T-helper 2 cell treated with Interferon-gamma antibody and Interleukin-4, amounts not matched to agents 5 μg/mL and 100 μg/mL, for 36 hours (primary cell): ENCODE measurements around the gene CERCAM.

ENCODE experiments used
- DNase-seq: peaks from one replicate; pipeline ENCODE4 v3.0.0; 2021; ENCODE audit warnings: low spot score
- H3K27ac Mint-ChIP-seq: one replicate; pipeline ENCODE4 v1.8.0; 2021; ENCODE audit warnings: mild to moderate bottlenecking, mixed read lengths
- H3K27me3 Mint-ChIP-seq: one replicate; pipeline ENCODE4 v1.8.0; 2021; ENCODE audit warnings: low read depth, mixed read lengths
- H3K36me3 Mint-ChIP-seq: one replicate; pipeline ENCODE4 v1.8.0; 2021; ENCODE audit warnings: low read depth, mixed read lengths
- H3K4me1 Mint-ChIP-seq: one replicate; pipeline ENCODE4 v1.8.0; 2021; ENCODE audit warnings: low read depth, mixed read lengths
- H3K4me3 Mint-ChIP-seq: one replicate; pipeline ENCODE4 v1.8.0; 2022; ENCODE audit warnings: mild to moderate bottlenecking, moderate library complexity, mixed read lengths
- H3K9me3 Mint-ChIP-seq: one replicate; pipeline ENCODE4 v1.8.0; 2021; ENCODE audit warnings: mixed read lengths

The CERCAM gene

GRCh38 chr9:128420651-128421481, at the start of gene CERCAM:
TSS of gene CERCAM (plus strand) at chr9:128420857. CDS start at chr9:128420878, 21 bp downstream.
- H3K27ac Mint-ChIP-seq: peak within 1 kb of the TSS; percentile 36
- H3K36me3 Mint-ChIP-seq: no peaks in the 10 kb centered on the region
- no peaks in the 10 kb centered on the region for H3K9me3 Mint-ChIP-seq
- H3K4me3 Mint-ChIP-seq: peak within 1 kb of the TSS; percentile 77
- peaks cover 9% of the 10 kb centered on the region for H3K4me1 Mint-ChIP-seq
- H3K27me3 Mint-ChIP-seq: peaks cover 32% of the 10 kb centered on the region
- DNase-seq: peak; percentile 42

GRCh38 chr9:128371630-128372117, 49.0 kb upstream of the CERCAM start:
- Mint-ChIP-seq H3K4me3 (peak overlapping the region; percentile 96), H3K27me3 (no peaks in the 10 kb centered on the region)
- DNase-seq: no peak

GRCh38 chr9:128372188-128372641, 48.4 kb upstream of the CERCAM start:
- H3K9me3 Mint-ChIP-seq: no peaks in the 10 kb centered on the region
- H3K4me1 Mint-ChIP-seq: peaks cover 29% of the 10 kb centered on the region
- DNase-seq: no peak
- peak overlapping the region; percentile 96 for H3K4me3 Mint-ChIP-seq
- peaks cover 16% of the 10 kb centered on the region for H3K36me3 Mint-ChIP-seq
- peak overlapping the region; percentile 96 for H3K27ac Mint-ChIP-seq
- H3K27me3 Mint-ChIP-seq: no peaks in the 10 kb centered on the region

More at GRCh38 chr9:128371630-128372117, 49.0 kb upstream of the CERCAM start:
- H3K36me3 Mint-ChIP-seq: peaks cover 16% of the 10 kb centered on the region
- peaks cover 29% of the 10 kb centered on the region for H3K4me1 Mint-ChIP-seq
- no peaks in the 10 kb centered on the region for H3K9me3 Mint-ChIP-seq
- peak overlapping the region; percentile 96 for H3K27ac Mint-ChIP-seq

- peak overlapping the region; percentile 96 for H3K4me3 Mint-ChIP-seq
- peak overlapping the region; percentile 69 for H3K27ac Mint-ChIP-seq
- H3K9me3 Mint-ChIP-seq: no peaks in the 10 kb centered on the region
- peaks cover 29% of the 10 kb centered on the region for H3K4me1 Mint-ChIP-seq
- no peaks in the 10 kb centered on the region for H3K27me3 Mint-ChIP-seq
- no peak for DNase-seq
- H3K36me3 Mint-ChIP-seq: peaks cover 16% of the 10 kb centered on the region
These were observed 47.9 kb upstream of the CERCAM start for GRCh38 chr9:128372784-128373183.

- Mint-ChIP-seq H3K27ac (no peak overlapping the region), H3K9me3 (no peaks in the 10 kb centered on the region), H3K4me1 (peaks cover 29% of the 10 kb centered on the region), H3K27me3 (no peaks in the 10 kb centered on the region), H3K36me3 (peaks cover 21% of the 10 kb centered on the region), H3K4me3 (no peak overlapping the region)
- DNase-seq: no peak
These were observed 46.4 kb upstream of the CERCAM start for GRCh38 chr9:128374221-128374675.

- peaks cover 24% of the 10 kb centered on the region for H3K36me3 Mint-ChIP-seq
- no peak for DNase-seq
- no peak overlapping the region for H3K27ac Mint-ChIP-seq
- no peak overlapping the region for H3K4me3 Mint-ChIP-seq
- H3K9me3 Mint-ChIP-seq: no peaks in the 10 kb centered on the region
- H3K4me1 Mint-ChIP-seq: peaks cover 21% of the 10 kb centered on the region
- H3K27me3 Mint-ChIP-seq: no peaks in the 10 kb centered on the region
These were observed 44.8 kb upstream of the CERCAM start for GRCh38 chr9:128375865-128376264.

- no peak overlapping the region for H3K27ac Mint-ChIP-seq
- H3K4me3 Mint-ChIP-seq: no peak overlapping the region
- H3K36me3 Mint-ChIP-seq: peaks cover 10% of the 10 kb centered on the region
- no peaks in the 10 kb centered on the region for H3K4me1 Mint-ChIP-seq
- no peaks in the 10 kb centered on the region for H3K27me3 Mint-ChIP-seq
- no peak for DNase-seq
- no peaks in the 10 kb centered on the region for H3K9me3 Mint-ChIP-seq
These were observed 38.4 kb upstream of the CERCAM start for GRCh38 chr9:128382261-128382660.

- Mint-ChIP-seq H3K9me3 (no peaks in the 10 kb centered on the region), H3K4me3 (no peak overlapping the region), H3K27me3 (no peaks in the 10 kb centered on the region), H3K36me3 (peaks cover 10% of the 10 kb centered on the region), H3K27ac (no peak overlapping the region), H3K4me1 (no peaks in the 10 kb centered on the region)
- no peak for DNase-seq
These were observed 37.5 kb upstream of the CERCAM start for GRCh38 chr9:128383007-128383753.

GRCh38 chr9:128383791-128384190, 36.9 kb upstream of the CERCAM start:
- Mint-ChIP-seq H3K4me1 (no peaks in the 10 kb centered on the region), H3K27me3 (no peaks in the 10 kb centered on the region), H3K4me3 (no peak overlapping the region), H3K27ac (no peak overlapping the region), H3K36me3 (peaks cover 9% of the 10 kb centered on the region), H3K9me3 (no peaks in the 10 kb centered on the region)
- DNase-seq: no peak

GRCh38 chr9:128384801-128385495, 35.7 kb upstream of the CERCAM start:
- Mint-ChIP-seq H3K4me3 (no peak overlapping the region), H3K4me1 (no peaks in the 10 kb centered on the region), H3K9me3 (no peaks in the 10 kb centered on the region), H3K27ac (no peak overlapping the region), H3K36me3 (peaks cover 3% of the 10 kb centered on the region), H3K27me3 (no peaks in the 10 kb centered on the region)
- no peak for DNase-seq

- H3K9me3 Mint-ChIP-seq: no peaks in the 10 kb centered on the region
- no peaks in the 10 kb centered on the region for H3K27me3 Mint-ChIP-seq
- no peaks in the 10 kb centered on the region for H3K4me1 Mint-ChIP-seq
- H3K27ac Mint-ChIP-seq: no peak overlapping the region
- peaks cover 2% of the 10 kb centered on the region for H3K36me3 Mint-ChIP-seq
- H3K4me3 Mint-ChIP-seq: no peak overlapping the region
- DNase-seq: no peak
These were observed 34.9 kb upstream of the CERCAM start for GRCh38 chr9:128385496-128386460.

- Mint-ChIP-seq H3K36me3 (peaks cover 2% of the 10 kb centered on the region), H3K4me1 (no peaks in the 10 kb centered on the region), H3K9me3 (no peaks in the 10 kb centered on the region), H3K27ac (no peak overlapping the region), H3K4me3 (no peak overlapping the region), H3K27me3 (no peaks in the 10 kb centered on the region)
- DNase-seq: no peak
These were observed 32.5 kb upstream of the CERCAM start for GRCh38 chr9:128388150-128388549.
